HL-60/S4 (cell line): ENCODE measurements around the gene TGFBR1.

Experiments used
- in situ Hi-C: fragments of 300-500 bp; cut with MboI; formaldehyde crosslinking; loops from 2 replicates; pipeline ENCODE4 v1.14.3; 2022; ENCODE audit warnings: low sequenced_read_pairs

The TGFBR1 gene

DNA sequence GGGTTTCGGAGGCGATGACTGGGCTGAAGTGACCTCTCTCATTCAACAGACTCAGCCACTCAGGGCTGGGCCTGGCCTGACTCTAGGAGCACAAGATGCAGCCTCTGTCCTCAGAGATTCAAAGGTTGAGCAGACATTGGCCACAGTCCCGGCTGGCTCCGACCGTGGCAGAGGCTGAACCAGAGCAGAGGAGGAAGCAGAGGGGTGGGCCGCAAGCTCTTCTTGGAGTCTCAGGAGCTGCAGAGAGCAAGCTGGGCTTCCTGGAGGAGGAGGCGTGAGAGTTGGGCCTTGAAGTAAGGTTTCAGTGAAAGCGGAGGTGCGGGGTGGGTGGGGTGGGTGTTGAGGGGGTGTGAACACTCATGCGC, 79.2 kb downstream of the TGFBR1 start:
- in situ Hi-C loops, result loop anchor here (25.0 kb wide), 2 partner anchors 828 to 1403 kb away; partner anchors contain the start of gene CAVIN4

GRCh38 chr9:99184475-99185347, 79.8 kb downstream of the TGFBR1 start:
- in situ Hi-C loops, result loop anchor here (25.0 kb wide), 2 partner anchors 828 to 1403 kb away; partner anchors contain the start of gene CAVIN4

- in situ Hi-C loops, result loop anchor here (25.0 kb wide), 2 partner anchors 827 to 1402 kb away; partner anchors contain the start of gene CAVIN4
Observed at GRCh38 chr9:99185348-99185632, 80.4 kb downstream of the TGFBR1 start.

- in situ Hi-C loops, result loop anchor here (25.0 kb wide), 2 partner anchors 826 to 1401 kb away; partner anchors contain the start of gene CAVIN4
Observed at GRCh38 chr9:99185934-99186333, 81.0 kb downstream of the TGFBR1 start.

DNA sequence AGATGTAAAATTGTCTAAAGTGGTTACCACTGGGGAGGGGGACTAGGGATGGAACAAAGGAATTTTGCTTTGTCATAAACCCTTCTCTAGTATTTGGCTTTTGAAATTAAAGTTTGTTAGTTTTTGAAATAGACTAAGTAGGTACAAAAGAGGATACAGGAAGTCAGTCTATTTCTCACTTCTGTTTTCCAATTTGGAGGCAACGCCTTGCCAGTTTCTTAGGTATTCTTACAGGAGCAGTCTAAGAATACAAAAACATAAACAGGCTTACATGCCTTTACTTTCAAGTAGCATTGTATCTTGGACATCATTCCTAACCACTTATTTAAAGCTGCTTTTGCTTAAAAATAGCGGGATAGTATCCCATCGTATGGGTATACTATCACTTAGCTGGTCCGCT, 82.4 kb downstream of the TGFBR1 start:
- in situ Hi-C loops, result loop anchor here (25.0 kb wide), 2 partner anchors 825 to 1400 kb away; partner anchors contain the start of gene CAVIN4

GRCh38 chr9:99189186-99189585, 84.3 kb downstream of the TGFBR1 start:
- in situ Hi-C loops, result loop anchor here (25.0 kb wide), 2 partner anchors 823 to 1398 kb away; partner anchors contain the start of gene CAVIN4

GRCh38 chr9:99189887-99190596, 85.1 kb downstream of the TGFBR1 start:
- in situ Hi-C loops, result loop anchor here (25.0 kb wide), 2 partner anchors 822 to 1397 kb away; partner anchors contain the start of gene CAVIN4

DNA sequence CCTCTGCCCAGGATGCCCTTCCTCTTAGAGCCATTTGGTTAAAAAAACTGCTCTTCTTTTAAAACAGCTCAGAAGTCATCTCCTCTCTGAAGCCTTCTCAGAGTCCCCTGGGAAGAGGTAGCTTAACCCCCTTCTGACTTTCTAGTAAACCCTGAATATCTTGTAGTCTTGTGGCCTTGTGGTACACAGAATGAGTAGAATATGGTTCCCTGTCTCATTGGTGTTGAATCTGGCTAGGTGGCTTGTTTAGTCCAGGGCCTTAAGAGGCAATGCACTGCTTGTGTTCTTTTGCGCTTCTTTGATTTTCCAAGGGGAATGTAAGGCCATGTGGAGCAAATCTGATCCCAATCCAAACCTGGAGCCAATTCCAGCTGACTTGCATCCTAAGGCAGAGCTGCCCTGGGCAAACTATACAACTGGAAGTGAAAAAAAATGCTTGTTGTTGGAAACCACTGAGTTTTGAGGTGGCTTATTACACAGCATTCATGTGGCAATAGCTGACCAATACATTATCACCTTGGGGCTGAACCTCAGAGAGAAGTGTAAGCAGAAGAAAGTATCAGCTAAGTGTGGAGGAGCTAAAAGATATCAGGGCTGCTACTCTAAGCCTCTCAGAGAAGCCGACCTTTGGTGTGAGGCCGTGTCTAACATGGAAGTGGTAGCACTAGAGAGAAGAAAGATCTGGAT, 85.8 kb downstream of the TGFBR1 start:
- in situ Hi-C loops, result loop anchor here (25.0 kb wide), 2 partner anchors 822 to 1397 kb away; partner anchors contain the start of gene CAVIN4

GRCh38 chr9:99192786-99193465, 88.0 kb downstream of the TGFBR1 start:
- in situ Hi-C loops, result loop anchor here (25.0 kb wide), 2 partner anchors 819 to 1394 kb away; partner anchors contain the start of gene CAVIN4

- in situ Hi-C loops, result loop anchor here (25.0 kb wide), 2 partner anchors 819 to 1394 kb away; partner anchors contain the start of gene CAVIN4
Observed at GRCh38 chr9:99193466-99193821, 88.5 kb downstream of the TGFBR1 start.

DNA sequence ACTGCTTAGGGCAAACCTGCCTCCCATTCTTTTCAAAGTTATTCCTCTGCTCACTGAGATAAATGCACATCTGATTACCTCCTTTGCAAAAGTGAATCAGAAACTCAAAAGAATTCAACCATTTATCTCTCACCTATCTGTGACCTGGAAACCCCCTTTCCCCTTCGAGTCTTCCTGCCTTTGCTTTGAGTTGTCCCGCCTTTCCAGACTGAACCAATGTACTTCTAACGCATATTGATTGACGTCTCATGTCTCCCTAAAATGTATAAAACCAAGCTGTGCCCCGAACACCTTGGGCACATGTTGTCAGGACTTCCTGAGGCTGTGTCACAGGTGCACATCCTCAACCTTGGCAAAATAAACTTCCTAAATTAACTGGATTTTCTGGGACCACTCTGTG, 91.6 kb downstream of the TGFBR1 start:
- in situ Hi-C loops, result loop anchor here (25.0 kb wide), 2 partner anchors 816 to 1391 kb away; partner anchors contain the start of gene CAVIN4

DNA sequence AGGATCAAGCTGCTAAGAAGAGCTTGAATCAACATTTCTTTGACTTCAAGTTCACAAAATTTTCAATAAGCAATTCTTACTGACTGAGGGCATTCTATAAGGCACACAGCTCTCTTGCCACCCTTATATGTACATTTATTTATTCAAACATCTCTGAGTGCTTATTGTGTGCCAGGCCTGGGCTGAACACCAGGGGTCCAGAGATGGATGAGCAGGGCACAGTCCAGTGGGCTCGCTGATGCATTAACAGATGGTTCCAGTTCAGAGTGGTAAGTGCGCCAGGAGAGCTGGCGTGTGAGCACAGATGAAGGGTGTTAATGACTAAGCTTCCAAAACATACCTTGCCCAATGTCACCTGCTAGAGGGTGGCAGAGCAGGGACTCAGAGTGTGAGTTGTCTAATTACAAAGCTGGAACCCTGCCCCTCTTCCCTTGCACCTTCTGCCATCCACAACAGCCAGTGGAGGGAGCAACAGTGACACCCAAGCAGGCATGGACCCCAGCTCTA, 92.3 kb downstream of the TGFBR1 start:
- in situ Hi-C loops, result loop anchor here (25.0 kb wide), 2 partner anchors 815 to 1390 kb away; partner anchors contain the start of gene CAVIN4

GRCh38 chr9:99197987-99198386, 93.1 kb downstream of the TGFBR1 start:
- in situ Hi-C loops, result loop anchor here (25.0 kb wide), 2 partner anchors 814 to 1389 kb away; partner anchors contain the start of gene CAVIN4

GRCh38 chr9:99199938-99200539, 95.1 kb downstream of the TGFBR1 start:
- in situ Hi-C loops, result loop anchor here (25.0 kb wide), 2 partner anchors 812 to 1387 kb away; partner anchors contain the start of gene CAVIN4

GRCh38 chr9:99201603-99202002, 96.7 kb downstream of the TGFBR1 start:
- in situ Hi-C loops, result no loop called here
